AG04450 (cell line): ENCODE measurements around the gene PPFIBP1. TPM values are rescaled to one million over a fixed set of nuclear protein-coding genes. Genes with fewer than 3 reads are reported as not detected.
"Not testable (repeated sequence)": the region's sequence is repeated elsewhere in the genome, so short reads cannot be mapped to it uniquely, and the experiment has no call there.

ENCODE experiments used
- CTCF ChIA-PET: fragments of 300-600, 350-600 bp; formaldehyde crosslinking; extraction: SDS; loops from one replicate; lab custom pipeline; 2022; ENCODE audit warnings: antibody characterized with exemption, inconsistent platforms; lab: Charles Lee
- POLR2A ChIA-PET: fragments of 350-600 bp; formaldehyde crosslinking; extraction: SDS; loops from one replicate; lab custom pipeline; 2021; ENCODE audit warnings: antibody characterized with exemption, inconsistent platforms; lab: Yijun Ruan, JAX
- DNase-seq: peaks from one replicate; pipeline ENCODE4 v3.0.0-alpha.2; 2011; ENCODE audit warnings: low read depth, low spot score
- H3K27ac ChIP-seq: one replicate; pipeline ENCODE4 v1.5.1; 2012; ENCODE audit warnings: low read depth, low read length, control low read depth
- H3K27me3 ChIP-seq: one replicate; pipeline ENCODE4 v1.6.0; 2012; ENCODE audit warnings: low read length; ENCODE audit not compliant: control insufficient read depth, insufficient read depth
- H3K4me3 ChIP-seq: 2 replicates; pipeline ENCODE4 v1.5.1; 2011; ENCODE audit warnings: mild to moderate bottlenecking, low read depth, low read length, control low read depth
- H3K9me3 ChIP-seq: 2 replicates; pipeline ENCODE4 v1.5.1; 2012; ENCODE audit warnings: low read length; ENCODE audit not compliant: control insufficient read depth, insufficient read depth
- CTCF ChIP-seq: IDR thresholded peaks from 2 replicates; pipeline ENCODE4 v1.5.1; 2011; ENCODE audit warnings: low read depth, low read length, control low read depth, inconsistent platforms
- polyA plus RNA-seq: library from polyadenylated mRNA; depleted of rRNA; stranded (reverse); fragments of >200 nt; gene quantifications from 2 replicates; pipeline ENCODE4 v1.2.3, GENCODE V29; 2011

Gene PPFIBP1
- polyA plus RNA-seq, 1 experiment: 58.3 TPM

- ChIA-PET POLR2A (no interaction called here), CTCF (no interaction called here)
- H3K9me3 ChIP-seq: no peaks in the 10 kb centered on the region
- H3K27ac ChIP-seq: no peak overlapping the region
- no peak for DNase-seq
- TF ChIP-seq CTCF: no peak
- H3K27me3 ChIP-seq: no peaks in the 10 kb centered on the region
- no peak overlapping the region for H3K4me3 ChIP-seq
Observed at GRCh38 chr12:27583981-27584380, 60.0 kb downstream of the PPFIBP1 start.

GRCh38 chr12:27585739-27586265 is 61.8 kb downstream of the PPFIBP1 start:
- DNase-seq: no peak
- CTCF ChIA-PET: no interaction called here
- H3K27me3 ChIP-seq: no peaks in the 10 kb centered on the region
- TF ChIP-seq CTCF: no peak
- no peak overlapping the region for H3K4me3 ChIP-seq
- no peaks in the 10 kb centered on the region for H3K9me3 ChIP-seq
- POLR2A ChIA-PET: interaction anchor here (0.5 kb wide), 1 partner anchor 365 kb away, joined by 3 read pairs; no protein-coding TSS in a partner anchor
- no peak overlapping the region for H3K27ac ChIP-seq

- DNase-seq, H3K9me3 ChIP-seq, H3K27ac ChIP-seq, H3K27me3 ChIP-seq, H3K4me3 ChIP-seq, CTCF ChIA-PET: not testable (repeated sequence)
- POLR2A ChIA-PET: interaction anchor here (0.6 kb wide), 1 partner anchor 8 kb away, joined by 3 read pairs; no protein-coding TSS in a partner anchor
Observed at GRCh38 chr12:27588075-27588730, 64.2 kb downstream of the PPFIBP1 start.

- H3K9me3 ChIP-seq: no peaks in the 10 kb centered on the region
- ChIA-PET POLR2A (no interaction called here), CTCF (no interaction called here)
- TF ChIP-seq CTCF: no peak
- no peaks in the 10 kb centered on the region for H3K27me3 ChIP-seq
- no peak overlapping the region for H3K27ac ChIP-seq
- no peak overlapping the region for H3K4me3 ChIP-seq
- DNase-seq: no peak
Observed at GRCh38 chr12:27588776-27589175, 64.8 kb downstream of the PPFIBP1 start.

- ChIA-PET POLR2A (no interaction called here), CTCF (no interaction called here)
- no peak overlapping the region for H3K4me3 ChIP-seq
- DNase-seq: no peak
- no peaks in the 10 kb centered on the region for H3K27me3 ChIP-seq
- no peak overlapping the region for H3K27ac ChIP-seq
- no peaks in the 10 kb centered on the region for H3K9me3 ChIP-seq
- no peak for TF ChIP-seq CTCF
Observed at GRCh38 chr12:27589419-27589818, 65.4 kb downstream of the PPFIBP1 start.

- CTCF ChIA-PET, H3K27ac ChIP-seq, POLR2A ChIA-PET, H3K4me3 ChIP-seq, H3K27me3 ChIP-seq, H3K9me3 ChIP-seq, DNase-seq: not testable (repeated sequence)
Observed at GRCh38 chr12:27591698-27592097, 67.7 kb downstream of the PPFIBP1 start.
